HG02571 (cell line): ENCODE measurements around the gene ICA1L.
"Not testable (repeated sequence)": the region's sequence is repeated elsewhere in the genome, so short reads cannot be mapped to it uniquely, and the experiment has no call there.

Experiments used
- ATAC-seq: cut with Tn5 transposase; IDR thresholded peaks from one replicate; pipeline ENCODE4 v1.9.1; 2021; ENCODE audit warnings: mild to moderate bottlenecking, moderate library complexity; ENCODE audit not compliant: unreplicated experiment

ICA1L gene

DNA sequence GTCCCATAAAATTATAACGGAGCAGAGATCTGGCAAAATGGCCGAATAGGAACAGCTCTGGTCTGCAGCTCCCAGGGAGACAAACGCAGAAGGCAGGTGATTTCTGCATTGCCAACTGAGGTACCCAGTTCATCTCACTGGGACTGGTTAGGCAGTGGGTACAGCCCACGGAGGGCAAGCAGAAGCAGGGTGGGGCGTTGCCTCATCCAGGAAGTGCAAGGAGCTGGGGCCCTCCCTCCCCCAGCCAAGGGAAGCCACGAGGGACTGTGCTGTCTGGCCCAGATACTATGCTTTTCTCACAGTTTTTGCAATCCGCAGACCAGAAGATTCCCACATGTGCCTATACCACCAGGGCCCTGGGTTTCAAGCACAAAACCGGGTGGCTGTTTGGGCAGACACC, 22.8 kb downstream of the ICA1L start:
- ATAC-seq: no peak

DNA sequence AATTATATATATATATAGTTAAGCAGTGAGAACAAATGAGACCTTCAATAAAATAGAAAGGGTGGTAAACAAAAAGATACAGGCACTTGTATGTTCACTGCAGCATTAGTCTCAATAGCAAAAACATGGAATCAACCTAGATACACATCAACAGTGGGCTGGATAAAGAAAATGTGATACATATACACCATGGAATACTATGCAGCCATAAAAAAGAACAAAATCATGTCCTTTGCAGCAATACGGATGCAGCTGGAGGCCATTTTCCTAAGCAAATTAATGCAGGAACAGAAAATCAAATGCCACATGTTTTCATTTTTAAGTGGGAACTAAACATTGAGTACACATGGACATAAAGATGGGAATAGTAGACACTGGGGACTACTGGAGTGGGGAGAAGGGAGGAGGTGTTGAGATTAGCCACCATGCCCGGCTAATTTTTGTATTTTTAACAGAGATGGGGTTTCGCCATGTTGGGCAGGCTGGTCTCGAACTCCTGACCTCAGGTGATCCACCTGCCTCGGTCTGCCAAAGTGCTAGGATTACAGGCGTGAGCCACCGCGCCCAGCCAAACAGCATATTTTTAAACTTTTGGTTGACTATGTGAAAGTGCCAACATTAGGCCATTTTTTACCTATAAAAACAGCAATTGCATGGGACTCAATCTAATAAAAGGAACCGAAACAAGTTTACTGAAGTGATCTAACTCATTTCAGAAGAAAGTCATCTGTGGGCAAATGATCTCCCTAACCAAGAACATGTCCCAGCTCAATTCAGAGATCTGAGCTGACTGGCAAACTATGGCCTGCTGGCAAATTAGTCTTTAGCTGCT, 23.7 kb downstream of the ICA1L start:
- no peak for ATAC-seq

DNA sequence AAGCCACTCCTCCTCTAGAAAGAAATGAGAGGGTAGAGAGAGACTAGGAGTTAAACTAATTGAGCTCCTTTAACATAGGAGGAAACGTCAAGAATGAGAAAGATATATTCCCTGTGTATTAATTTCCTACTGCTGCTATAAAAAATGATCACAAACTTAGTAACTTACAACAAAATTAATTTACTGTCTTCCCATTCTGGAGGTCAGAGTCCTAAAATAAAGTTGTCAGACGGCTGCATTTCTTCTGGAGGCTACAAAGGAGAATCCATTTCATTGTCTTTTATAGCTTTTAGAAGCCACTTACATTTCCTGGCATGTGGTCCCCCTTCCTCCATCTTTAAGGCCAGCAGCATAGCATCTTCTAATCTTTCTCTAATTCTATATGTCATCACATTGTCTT, 26.9 kb downstream of the ICA1L start:
- no peak for ATAC-seq

GRCh38 chr2:202842690-202843089, 28.9 kb downstream of the ICA1L start:
- ATAC-seq: no peak

DNA sequence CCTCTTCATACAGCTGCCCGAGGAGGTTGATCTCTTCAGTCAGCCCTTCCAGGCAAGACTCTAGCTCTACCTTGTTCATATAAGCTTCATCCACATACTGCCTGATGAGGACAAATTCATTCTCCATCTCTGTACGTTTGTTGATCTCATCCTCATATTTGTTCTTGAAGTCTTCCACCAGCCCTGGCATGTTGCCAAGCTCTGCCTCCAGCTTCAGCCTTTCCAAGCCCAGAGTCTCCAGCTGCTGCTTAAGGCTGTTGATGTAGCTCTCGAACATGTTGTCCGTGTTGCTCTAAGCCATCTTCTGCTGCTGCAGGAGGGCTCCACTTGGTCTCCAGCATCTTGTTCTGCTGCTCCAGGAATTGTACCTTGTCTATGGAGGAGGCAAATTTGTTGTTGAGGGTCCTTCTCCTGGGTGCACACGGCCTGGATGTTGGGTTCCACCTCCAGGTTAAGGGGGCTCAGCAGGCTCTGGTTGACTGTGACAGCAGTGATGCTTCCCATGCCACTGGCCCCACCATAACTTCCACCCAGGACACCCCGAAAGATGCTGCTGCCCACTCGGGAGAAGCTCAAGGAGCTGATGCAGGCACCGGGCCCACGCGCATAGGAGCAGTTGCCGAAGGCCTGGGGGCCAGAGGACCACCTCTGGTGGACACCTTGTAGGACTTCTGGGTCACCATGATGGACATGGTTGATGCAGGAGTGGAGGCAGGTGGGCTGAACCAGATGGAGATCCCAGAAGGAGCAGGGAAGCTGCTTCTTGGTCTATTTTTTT, 30.3 kb downstream of the ICA1L start:
- ATAC-seq: no peak

DNA sequence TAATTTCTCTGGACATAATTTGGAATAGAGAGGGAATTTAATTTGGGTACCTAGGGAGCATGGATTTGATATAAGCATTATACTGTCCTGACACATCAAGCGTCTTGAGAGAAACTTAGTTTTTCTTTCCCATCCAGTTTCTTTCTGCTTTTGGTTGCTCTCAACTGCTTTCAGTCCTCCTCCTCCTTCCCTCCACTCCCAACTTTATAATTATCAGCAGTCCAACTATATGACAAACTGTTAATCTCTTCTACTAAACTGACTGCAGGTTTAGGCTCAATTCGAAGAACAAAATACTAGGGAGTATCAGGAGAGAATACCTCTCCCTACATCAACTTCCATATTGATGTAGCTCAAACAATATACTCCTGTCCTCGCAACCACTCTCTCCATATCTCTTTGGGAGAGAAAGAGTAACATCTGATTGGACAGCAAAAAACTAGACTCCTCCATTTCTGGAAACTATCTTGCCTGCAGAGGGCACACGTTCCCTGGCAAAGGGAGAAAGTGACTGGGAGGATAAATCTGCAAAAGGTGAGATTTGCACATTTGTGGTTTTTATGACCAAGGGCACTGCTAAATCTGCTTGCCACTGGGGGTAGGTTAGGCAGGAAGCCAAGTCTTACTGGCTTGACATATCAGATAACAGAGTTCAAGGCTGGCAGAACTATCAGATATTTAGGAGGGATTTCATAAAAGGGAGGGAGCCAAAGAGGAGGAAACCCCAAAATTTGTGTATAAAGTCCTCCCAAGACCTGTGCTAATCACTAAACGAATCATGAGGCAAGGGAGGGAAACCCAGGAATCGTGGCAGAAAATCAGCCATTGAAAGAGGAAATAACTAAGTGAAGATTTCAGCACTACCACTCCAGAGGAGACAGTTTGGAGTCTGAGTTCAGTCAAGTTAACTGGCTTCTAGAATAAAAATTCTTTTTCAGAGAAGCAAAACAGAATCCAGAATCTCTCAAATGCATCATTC, 40.0 kb downstream of the ICA1L start:
- no peak for ATAC-seq

DNA sequence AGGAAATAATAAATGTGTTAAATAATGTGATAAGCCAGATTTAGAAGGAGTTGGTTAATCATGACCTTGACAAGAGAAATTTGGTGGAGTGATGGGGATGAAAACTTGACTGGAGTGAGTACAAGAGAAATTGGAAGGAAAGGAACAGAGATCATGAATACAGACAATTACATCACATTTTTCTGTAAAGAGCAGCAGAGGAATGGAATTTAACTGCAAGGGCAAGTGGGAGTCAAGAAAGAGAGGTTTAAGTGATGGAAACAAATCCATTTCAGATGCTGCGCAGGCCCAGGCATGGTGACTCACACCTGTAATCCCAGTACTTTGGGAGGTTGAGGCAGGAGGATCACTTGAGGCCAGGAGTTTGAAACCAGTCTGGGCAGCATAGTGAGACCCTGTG, 46.7 kb downstream of the ICA1L start:
- no peak for ATAC-seq

DNA sequence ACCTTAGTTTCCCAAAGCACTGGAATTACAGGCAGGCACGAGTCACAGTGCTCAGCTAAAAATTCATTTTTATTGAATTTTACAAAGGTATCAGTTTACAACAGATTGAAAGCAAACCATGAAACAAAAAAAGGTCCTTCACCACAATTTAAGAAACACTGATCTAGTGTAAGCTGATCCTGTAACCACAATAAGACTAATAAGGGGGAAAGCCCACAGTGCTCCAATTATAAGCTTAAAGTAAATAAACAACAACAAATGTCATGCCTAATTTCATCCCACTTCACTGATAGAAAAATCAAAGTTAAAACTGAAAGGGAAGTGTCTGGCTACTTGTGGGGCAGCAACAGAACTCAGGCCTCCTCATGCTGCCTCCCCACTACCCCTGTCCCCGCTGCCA, 49.2 kb downstream of the ICA1L start:
- no peak for ATAC-seq

GRCh38 chr2:202821206-202822160, 50.1 kb downstream of the ICA1L start:
- no peak for ATAC-seq

DNA sequence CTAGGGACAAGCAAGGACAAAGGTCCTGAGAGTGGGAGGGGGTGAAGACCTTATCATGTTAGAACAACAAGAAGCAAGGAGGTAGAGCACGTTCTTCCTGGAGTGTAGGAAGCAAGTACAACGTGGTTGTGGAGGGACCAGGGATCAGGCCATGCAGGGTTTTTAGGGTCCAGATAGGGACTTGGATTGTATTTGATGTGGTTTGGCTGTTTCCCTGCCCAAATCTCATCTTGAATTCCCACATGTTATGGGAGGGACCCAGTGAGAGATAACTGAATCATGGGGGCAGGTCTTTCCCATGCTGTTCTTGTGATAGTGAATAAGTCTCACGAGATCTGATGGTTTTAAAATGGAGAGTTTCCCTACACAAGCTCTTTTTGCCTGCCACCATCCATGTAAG, 53.2 kb downstream of the ICA1L start:
- no peak for ATAC-seq

GRCh38 chr2:202817771-202818170, 53.8 kb downstream of the ICA1L start:
- ATAC-seq: no peak

GRCh38 chr2:202815548-202816360, 55.8 kb downstream of the ICA1L start:
- ATAC-seq: no peak

DNA sequence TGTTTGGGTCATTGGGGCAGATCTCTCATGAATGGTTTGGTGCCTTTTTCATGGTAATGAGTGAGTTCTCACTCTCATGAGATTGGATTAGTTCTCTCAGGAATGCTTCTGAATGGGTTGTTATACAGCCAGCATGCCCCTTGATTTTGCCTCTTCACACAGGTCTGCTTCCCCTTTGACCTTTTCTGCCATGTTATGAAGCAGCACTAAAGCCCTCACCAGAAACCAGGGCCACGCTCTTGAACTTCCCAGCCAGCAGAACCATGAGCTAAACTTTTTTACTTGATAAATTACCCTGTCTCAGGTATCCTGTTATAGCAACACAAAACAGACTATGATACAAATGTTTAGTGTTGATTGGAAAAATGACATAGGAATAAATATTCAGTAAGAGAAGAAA, 57.3 kb downstream of the ICA1L start:
- no peak for ATAC-seq

DNA sequence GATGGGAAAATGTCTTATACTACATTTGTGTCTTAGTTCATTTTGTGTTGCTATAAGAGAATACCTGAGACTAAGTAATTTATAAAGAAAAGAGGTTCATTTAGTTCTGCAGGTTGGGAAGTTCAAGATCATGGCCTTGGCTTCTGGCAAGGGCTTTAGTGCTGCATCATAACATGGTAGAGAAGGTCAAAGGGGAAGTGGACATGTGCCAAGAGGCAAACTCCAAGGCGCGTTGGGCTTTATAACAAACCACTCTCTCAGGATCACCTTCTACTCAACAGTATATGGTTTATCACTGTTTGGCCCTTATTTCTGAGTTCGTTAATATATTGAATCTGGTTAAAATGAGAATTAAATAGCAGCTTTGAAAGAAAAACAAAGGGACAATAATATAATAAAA, 58.2 kb downstream of the ICA1L start:
- ATAC-seq: no peak

DNA sequence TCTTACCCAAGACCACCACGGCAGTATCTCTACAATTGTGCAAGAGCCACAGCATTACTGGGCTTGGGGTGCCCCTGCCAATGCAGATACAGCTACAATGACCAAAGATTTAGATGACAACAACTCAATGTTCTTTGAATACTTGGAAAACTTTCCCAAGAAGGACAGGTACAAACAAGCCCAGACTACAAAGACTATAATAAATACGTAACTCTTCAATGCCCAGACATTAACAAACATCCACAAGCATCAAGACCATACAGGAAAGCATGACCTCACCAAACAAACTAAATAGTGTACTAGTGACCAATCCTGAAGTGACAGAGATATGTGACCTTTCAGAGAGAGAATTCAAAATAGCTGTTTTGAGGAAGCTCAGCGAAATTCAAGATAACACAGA, 62.8 kb downstream of the ICA1L start:
- ATAC-seq: no peak

GRCh38 chr2:202807431-202808138, 64.0 kb downstream of the ICA1L start:
- not testable (repeated sequence) for ATAC-seq

DNA sequence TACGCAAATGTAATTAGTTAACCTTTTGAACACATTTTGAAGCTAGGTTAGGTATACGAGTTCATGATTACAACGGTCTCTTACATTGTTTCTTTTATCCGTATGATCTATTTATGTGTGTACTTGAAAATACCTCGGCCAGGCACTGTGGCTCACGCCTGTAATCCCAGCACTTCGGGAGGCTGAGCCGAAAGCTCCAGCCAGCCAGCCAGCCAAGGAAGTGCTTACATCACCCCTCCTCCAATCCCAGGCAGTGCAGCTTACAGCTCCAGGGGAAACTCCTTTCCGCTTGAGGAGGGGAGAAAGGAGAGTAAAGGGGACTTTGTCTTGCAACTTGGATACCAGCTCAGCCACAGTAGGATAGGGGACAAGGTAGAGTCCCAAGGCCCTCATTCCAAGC, 65.7 kb downstream of the ICA1L start:
- ATAC-seq: not testable (repeated sequence)

- no peak for ATAC-seq
Observed at GRCh38 chr2:202797944-202798343, 73.6 kb downstream of the ICA1L start.

GRCh38 chr2:202790676-202791075, 80.9 kb downstream of the ICA1L start:
- no peak for ATAC-seq
